GM21576 (cell line): ENCODE data around the gene GPR135.

Experiments used
- ATAC-seq: cut with Tn5 transposase; IDR thresholded peaks from one replicate; pipeline ENCODE4 v1.9.1; 2021; ENCODE audit warnings: mild to moderate bottlenecking, moderate library complexity; ENCODE audit not compliant: unreplicated experiment

Gene GPR135

DNA sequence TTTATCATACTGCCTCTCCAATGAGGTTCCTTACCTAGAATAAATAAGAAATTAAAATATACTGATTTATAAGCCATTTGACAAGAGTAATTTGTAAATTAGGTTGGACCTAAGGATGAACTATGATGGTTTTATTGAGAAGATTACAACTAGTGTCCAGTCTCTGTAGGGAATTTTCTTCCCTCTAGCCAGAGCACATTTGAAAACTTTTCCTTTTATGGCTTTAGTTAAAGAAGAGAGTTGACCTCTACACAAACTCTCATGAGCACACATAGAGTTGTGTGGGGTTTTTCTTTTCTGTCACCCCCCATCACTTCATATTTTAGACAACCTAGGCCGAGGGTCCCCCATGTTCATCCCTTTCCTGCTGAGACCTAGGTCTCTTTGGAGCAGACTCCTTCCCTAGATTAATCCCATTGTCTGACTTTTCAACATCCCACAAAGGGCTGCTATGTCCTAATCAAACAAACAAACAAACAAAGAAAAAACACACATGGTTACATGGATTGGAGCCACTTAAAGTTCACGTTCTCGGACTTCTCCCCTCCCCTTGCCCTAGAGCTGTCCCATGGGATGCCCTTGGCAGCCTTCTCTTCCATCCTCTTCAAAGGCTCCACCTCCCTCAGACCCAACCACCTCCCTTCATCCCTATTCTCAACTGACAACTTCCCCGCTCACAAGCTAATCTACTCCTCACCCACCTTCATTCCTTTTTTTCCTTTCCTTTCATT is 40.7 kb downstream of the GPR135 start:
- no peak for ATAC-seq

DNA sequence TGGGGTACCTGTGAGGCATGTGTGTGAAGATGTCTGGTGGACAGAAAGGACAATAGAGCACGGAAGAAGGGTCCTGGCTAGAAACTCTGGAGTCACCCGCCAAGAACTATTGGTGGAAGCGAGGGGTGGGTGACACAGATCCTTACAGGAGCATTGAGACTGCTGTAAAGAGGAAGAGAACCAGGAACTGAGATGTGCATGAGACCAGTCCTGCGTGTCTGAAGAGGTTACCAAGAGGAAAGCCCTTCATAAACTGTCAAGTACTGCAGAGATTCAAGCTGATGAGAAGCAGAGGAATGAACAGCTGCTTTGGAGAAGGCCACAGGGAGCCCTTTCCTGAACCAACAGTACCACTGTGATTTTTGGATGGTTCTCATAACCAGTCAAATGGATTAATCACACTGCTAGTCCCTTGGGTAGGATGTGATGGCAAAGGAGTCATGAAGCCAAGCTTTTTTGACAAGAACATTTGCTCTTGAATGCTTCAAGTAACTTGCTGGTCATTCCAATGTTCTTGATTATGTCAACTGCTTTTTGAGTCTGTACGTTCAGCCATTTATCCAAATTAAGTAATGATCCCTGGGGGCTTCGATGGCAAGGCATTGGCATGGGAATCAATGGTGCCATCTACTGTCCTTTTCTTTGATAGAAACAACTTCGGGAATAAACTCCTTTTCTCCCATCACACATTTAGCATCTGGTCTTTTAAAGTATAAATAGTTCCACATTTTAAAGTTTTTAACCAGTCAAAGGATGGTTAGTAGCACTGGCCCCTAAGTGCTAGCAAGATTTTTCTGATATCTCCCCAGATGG is 42.9 kb downstream of the GPR135 start:
- no peak for ATAC-seq

DNA sequence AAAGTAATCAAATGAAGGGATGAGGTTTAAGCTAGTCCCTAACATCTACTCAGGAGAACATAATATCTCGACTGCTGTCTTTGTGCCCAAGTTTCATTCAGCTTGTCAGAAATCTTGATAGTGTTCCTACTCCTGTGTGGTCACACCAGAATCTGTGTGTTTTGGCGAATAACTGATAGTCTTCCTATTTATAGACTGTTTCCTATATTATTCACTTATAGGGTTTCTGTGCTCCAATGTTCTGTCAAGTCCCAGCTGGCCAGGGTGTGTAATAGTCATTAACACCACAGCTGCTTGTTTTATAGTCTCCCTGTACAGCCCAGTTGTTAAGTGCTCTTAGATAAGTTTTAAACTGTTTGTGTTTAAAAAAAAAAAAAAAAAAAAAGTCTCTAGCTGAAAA is 45.9 kb downstream of the GPR135 start:
- no peak for ATAC-seq

DNA sequence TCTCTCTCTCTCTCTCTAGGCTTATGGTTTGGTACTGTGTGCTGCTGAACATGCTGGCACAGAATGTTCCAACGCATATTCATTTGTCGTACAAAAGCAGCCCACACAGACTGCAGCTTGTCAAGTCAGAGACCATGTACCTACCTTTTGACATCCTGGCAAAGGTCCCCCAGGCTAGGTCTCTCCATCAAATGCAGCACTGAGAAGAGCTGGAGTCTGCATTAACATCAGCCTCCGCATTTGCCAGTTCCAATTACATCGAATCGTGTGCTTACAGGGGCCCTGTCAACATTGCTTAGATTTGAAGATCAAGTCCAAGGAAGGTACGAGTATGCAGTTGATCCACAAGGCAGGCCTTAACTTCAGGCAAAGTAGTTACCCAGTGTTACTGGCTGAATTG is 47.9 kb downstream of the GPR135 start:
- ATAC-seq, result no peak

DNA sequence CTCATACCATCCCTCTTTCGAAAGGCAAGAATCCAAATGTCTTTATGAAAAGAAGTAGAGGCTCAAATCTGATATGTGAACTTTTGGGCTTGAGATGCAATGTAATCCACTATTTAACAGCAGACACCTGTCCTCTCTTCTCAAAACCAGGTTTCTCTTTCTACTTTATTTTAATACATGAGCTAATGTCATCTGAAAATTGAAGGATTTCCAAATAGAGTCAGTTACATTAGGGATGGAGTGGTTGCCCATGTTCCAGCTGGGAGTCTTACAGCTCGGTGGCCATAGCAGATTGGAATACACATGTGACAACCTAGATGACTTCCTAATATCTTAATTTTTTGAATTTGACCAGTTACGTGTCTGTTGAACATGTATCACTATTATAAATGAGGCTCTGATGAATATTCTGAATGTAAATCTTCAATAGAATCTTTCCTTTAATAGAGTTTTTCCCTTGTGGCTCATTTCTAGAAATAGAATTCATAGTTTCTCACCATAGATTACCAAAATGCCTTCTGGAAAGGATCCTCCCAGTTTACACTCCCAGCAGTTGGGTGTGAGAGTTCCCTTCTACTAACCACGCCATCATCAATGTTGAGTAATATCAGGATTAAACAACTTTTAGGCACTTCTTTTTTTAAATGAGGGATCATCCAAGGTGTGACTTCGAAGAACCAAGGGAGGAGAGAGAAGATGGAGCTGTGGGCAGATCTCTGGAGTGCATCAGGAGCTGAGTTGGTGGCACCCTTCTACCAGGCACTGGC is 49.2 kb downstream of the GPR135 start:
- ATAC-seq, result no peak
